IPS-18c (cell line): Measurements from ENCODE around the gene SNAPC2.
A peak's percentile ranks its signal among the peaks of the same experiment; 100 is the strongest.
"Not testable (repeated sequence)": the region's sequence is repeated elsewhere in the genome, so short reads cannot be mapped to it uniquely, and the experiment has no call there.

ENCODE experiments used
- H3K4me3 ChIP-seq: 2 replicates; pipeline ENCODE4 v1.7.0; 2013; ENCODE audit warnings: low read depth, mild to moderate bottlenecking, low read length, moderate library complexity; ENCODE audit not compliant: insufficient read depth
- H3K9me3 ChIP-seq: one replicate; pipeline ENCODE4 v1.6.1; 2013; ENCODE audit warnings: mild to moderate bottlenecking, low read length, moderate library complexity; ENCODE audit not compliant: control insufficient read depth, insufficient read depth

Gene SNAPC2

GRCh38 chr19:7925171-7925851, 5.2 kb downstream of the SNAPC2 start:
- peak overlapping the region; percentile 62 for H3K4me3 ChIP-seq
- H3K9me3 ChIP-seq, result no peaks in the 10 kb centered on the region

- Histone ChIP-seq H3K9me3 (no peaks in the 10 kb centered on the region), H3K4me3 (peak within 1 kb of the TSS; percentile 62)
These were observed 6.0 kb downstream of the SNAPC2 start, which contains the start of gene CTXN1 for GRCh38 chr19:7926021-7926726. Gene CTXN1, minus strand, starts transcription at chr19:7926135. Its CDS starts 597 bp downstream, at chr19:7925538.

GRCh38 chr19:7926727-7927604, 6.8 kb downstream of the SNAPC2 start:
- no peaks in the 10 kb centered on the region for H3K9me3 ChIP-seq
- no peak overlapping the region for H3K4me3 ChIP-seq

- no peaks in the 10 kb centered on the region for H3K9me3 ChIP-seq
- H3K4me3 ChIP-seq, result no peak overlapping the region; the same call in 1 of the 2 replicates
These were observed 7.6 kb downstream of the SNAPC2 start for GRCh38 chr19:7927605-7928333.

GRCh38 chr19:7928334-7928706, 8.2 kb downstream of the SNAPC2 start:
- H3K4me3 ChIP-seq, result no peak overlapping the region
- no peaks in the 10 kb centered on the region for H3K9me3 ChIP-seq

- Histone ChIP-seq H3K9me3 (no peaks in the 10 kb centered on the region), H3K4me3 (no peak overlapping the region)
These were observed 8.9 kb downstream of the SNAPC2 start for GRCh38 chr19:7928741-7929701.

- H3K4me3 ChIP-seq, H3K9me3 ChIP-seq: not testable (repeated sequence)
These were observed 9.9 kb downstream of the SNAPC2 start for GRCh38 chr19:7930030-7930429.

GRCh38 chr19:7930765-7931164, 10.6 kb downstream of the SNAPC2 start:
- H3K9me3 ChIP-seq, result no peaks in the 10 kb centered on the region
- H3K4me3 ChIP-seq, result no peak overlapping the region

GRCh38 chr19:7931221-7932061, 11.3 kb downstream of the SNAPC2 start:
- no peaks in the 10 kb centered on the region for H3K9me3 ChIP-seq
- no peak overlapping the region for H3K4me3 ChIP-seq

- Histone ChIP-seq H3K9me3 (no peaks in the 10 kb centered on the region), H3K4me3 (no peak overlapping the region)
These were observed 12.3 kb downstream of the SNAPC2 start for GRCh38 chr19:7932276-7932929.

GRCh38 chr19:7932930-7933300, 12.8 kb downstream of the SNAPC2 start:
- H3K4me3 ChIP-seq, result no peak overlapping the region
- no peaks in the 10 kb centered on the region for H3K9me3 ChIP-seq

GRCh38 chr19:7933411-7933810, 13.3 kb downstream of the SNAPC2 start:
- Histone ChIP-seq H3K4me3 (no peak overlapping the region), H3K9me3 (no peaks in the 10 kb centered on the region)

- no peaks in the 10 kb centered on the region for H3K9me3 ChIP-seq
- H3K4me3 ChIP-seq, result no peak overlapping the region
These were observed 13.9 kb downstream of the SNAPC2 start for GRCh38 chr19:7933828-7934725.

- Histone ChIP-seq H3K4me3 (no peak overlapping the region), H3K9me3 (no peaks in the 10 kb centered on the region)
These were observed 14.6 kb downstream of the SNAPC2 start for GRCh38 chr19:7934766-7935165.
